ENCODE results near the gene DOLPP1.

DNA sequence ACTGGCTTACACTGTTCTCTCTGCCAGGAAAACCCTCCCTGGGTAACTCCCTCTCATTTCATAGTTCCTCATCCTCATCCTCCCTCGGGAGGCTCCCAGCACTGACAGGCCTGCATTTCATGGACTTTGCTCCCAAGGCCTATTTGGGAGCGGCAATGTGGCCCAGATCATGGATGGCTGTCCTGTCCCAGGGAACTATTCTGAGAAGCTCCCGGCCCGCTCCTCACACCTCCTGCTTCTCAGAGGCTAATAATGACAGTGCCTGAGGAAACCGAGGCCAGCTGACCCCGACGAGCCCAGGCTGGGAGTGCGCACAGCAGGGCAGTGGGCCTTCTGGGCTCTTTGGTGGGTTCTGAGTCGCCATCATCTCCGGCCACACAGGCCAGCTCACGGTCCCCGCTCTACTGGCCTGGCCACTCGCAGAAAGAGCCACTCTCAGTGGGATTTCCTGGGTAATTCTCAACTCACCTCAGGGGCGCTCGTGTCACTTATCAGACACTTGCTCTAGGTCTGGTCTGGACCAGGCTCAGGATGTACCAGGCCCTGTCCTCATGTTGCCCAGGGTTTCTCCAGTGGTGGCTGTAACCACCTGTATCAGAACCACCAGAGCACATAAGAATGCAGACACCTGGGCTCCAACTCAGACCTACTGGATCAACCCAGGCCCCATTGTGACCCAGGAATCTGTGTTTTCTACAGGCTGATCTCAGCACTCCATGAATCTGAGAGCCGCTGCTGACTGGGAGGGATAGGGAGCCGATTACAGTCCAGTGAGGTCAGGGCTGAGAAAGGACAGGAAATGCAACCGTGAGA lies 2.0 kb upstream of the DOLPP1 start:
- TF ChIP-seq POLR2AphosphoS5 (IDR thresholded peaks at IDR 0.05; ENCODE audit: low read depth), result no peak
- no peak for TF ChIP-seq SPI1 (IDR thresholded peaks at IDR 0.05; ENCODE audit: borderline replicate concordance, low read depth)
- TF ChIP-seq CTCF (IDR thresholded peaks at IDR 0.05; ENCODE audit: insufficient read depth, low read length), result no peak
- no peak for TF ChIP-seq GABPA (IDR thresholded peaks at IDR 0.05; ENCODE audit: low read depth)
